ENCODE results near the gene MSH5. TPM values are rescaled to one million over a fixed set of nuclear protein-coding genes. Genes with fewer than 3 reads are reported as not detected.
A peak's percentile ranks its signal among the peaks of the same experiment; 100 is the strongest.

The MSH5 gene
- total and polyA plus RNA-seq, 2 of the 13 experiments (the other 11 are each of a cell fraction or from before 2014, with no cell fraction given), result 10.2 to 38.7 TPM

GRCh38 chr6:31702819-31703716 is 36.7 kb upstream of the MSH5 start, which contains the start of gene ABHD16A:
TSS of gene ABHD16A (minus strand) at chr6:31703324. CDS start at chr6:31703281, 43 bp downstream.
- H2AFZ ChIP-seq (ENCODE audit: low read length), result peak within 1 kb of the TSS; percentile 52
- peak within 1 kb of the TSS; percentile 85 for H3K27ac ChIP-seq (ENCODE audit: extremely low read length, insufficient read depth, low read length)
- POLR2A ChIA-PET, result interaction anchor here (0.6 to 2.7 kb wide), 38 partner anchors 10 to 1269 kb away, joined by 3 to 57 read pairs (median 5); partner anchors contain the start of genes APOM, BAG6, C6orf47 and CFB
- peaks cover 39% of the 10 kb centered on the region for H3K4me1 ChIP-seq (ENCODE audit: insufficient read depth, low read length)
- H3K9ac ChIP-seq (ENCODE audit: insufficient read depth, low read depth, low read length), result peak within 1 kb of the TSS; percentile 95
- CTCF ChIA-PET (ENCODE audit: low intra/inter-chr PET ratio, low total read pairs), result no interaction called here
- H3K79me2 ChIP-seq (ENCODE audit: insufficient read depth, low read length), result peaks cover 22% of the 10 kb centered on the region
- peak within 1 kb of the TSS; percentile 71 to 84 (median 81) for H3K4me3 ChIP-seq (replicated peaks in 1 of 3; ENCODE audit: insufficient read depth in 1 of 3, low read depth in 2 of 3, low read length in 3 of 3)
- H4K20me1 ChIP-seq (ENCODE audit: insufficient read depth, low read length), result no peaks in the 10 kb centered on the region
- WGBS (ENCODE audit: low lambda C conversion rate), result 1% methylated on average over 39 of the region's 54 CpGs
- H3K36me3 ChIP-seq (replicated peaks in 1 of 2; ENCODE audit: control insufficient read depth in 1 of 2, insufficient read depth in 2 of 2, low read length in 2 of 2), result peaks cover under 1 to 2% of the 10 kb centered on the region in 2 experiments; a peak in 2 of 5 replicates
- peak; percentile 98 for DNase-seq (ENCODE audit: low spot score)
- H3K27me3 ChIP-seq (ENCODE audit: control insufficient read depth in 1 of 2, insufficient read depth in 2 of 2, low read length in 2 of 2), result peaks cover 0 to 3% of the 10 kb centered on the region in 2 experiments; a peak in 2 of 5 replicates
- intact Hi-C loops (cut with micrococcal nuclease; ENCODE audit: unreplicated experiment), result loop anchor here (2.0 to 5.0 kb wide), 2 partner anchors 22 to 34 kb away; partner anchors contain the start of genes CLIC1 and LY6G5C
- ATAC-seq, result peak; percentile 93
- no TSS peak for BruUV-seq (replicated peaks)
- H3K4me2 ChIP-seq (ENCODE audit: low read depth, low read length), result peak within 1 kb of the TSS; percentile 99
- in situ Hi-C loops (cut with HindIII; ENCODE audit: extremely low pct_ligation_motif_present, low pct_unique_long_range_greater_than_20kb), result no loop called here
- FAIRE-seq, result peak; percentile 82
- no peaks in the 10 kb centered on the region for H3K9me3 ChIP-seq (ENCODE audit: low read length)
- no peak for TF ChIP-seq ZKSCAN1 (IDR thresholded peaks at IDR 0.05; ENCODE audit: low read length)
- no peak for TF ChIP-seq ZNF160 (CRISPR knock-in tag; IDR thresholded peaks at IDR 0.05)
- TF ChIP-seq, protein P1, sequence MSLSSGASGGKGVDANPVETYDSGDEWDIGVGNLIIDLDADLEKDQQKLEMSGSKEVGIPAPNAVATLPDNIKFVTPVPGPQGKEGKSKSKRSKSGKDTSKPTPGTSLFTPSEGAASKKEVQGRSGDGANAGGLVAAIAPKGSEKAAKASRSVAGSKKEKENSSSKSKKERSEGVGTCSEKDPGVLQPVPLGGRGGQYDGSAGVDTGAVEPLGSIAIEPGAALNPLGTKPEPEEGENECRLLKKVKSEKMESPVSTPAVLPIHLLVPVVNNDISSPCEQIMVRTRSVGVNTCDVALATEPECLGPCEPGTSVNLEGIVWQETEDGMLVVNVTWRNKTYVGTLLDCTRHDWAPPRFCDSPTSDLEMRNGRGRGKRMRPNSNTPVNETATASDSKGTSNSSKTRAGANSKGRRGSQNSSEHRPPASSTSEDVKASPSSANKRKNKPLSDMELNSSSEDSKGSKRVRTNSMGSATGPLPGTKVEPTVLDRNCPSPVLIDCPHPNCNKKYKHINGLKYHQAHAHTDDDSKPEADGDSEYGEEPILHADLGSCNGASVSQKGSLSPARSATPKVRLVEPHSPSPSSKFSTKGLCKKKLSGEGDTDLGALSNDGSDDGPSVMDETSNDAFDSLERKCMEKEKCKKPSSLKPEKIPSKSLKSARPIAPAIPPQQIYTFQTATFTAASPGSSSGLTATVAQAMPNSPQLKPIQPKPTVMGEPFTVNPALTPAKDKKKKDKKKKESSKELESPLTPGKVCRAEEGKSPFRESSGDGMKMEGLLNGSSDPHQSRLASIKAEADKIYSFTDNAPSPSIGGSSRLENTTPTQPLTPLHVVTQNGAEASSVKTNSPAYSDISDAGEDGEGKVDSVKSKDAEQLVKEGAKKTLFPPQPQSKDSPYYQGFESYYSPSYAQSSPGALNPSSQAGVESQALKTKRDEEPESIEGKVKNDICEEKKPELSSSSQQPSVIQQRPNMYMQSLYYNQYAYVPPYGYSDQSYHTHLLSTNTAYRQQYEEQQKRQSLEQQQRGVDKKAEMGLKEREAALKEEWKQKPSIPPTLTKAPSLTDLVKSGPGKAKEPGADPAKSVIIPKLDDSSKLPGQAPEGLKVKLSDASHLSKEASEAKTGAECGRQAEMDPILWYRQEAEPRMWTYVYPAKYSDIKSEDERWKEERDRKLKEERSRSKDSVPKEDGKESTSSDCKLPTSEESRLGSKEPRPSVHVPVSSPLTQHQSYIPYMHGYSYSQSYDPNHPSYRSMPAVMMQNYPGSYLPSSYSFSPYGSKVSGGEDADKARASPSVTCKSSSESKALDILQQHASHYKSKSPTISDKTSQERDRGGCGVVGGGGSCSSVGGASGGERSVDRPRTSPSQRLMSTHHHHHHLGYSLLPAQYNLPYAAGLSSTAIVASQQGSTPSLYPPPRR (CRISPR knock-in tag; IDR thresholded peaks at IDR 0.05; ENCODE audit: borderline replicate concordance), result peak; percentile 45; the same call in 1 of the 2 replicates
- no peak for TF ChIP-seq TRAFD1 (CRISPR knock-in tag; IDR thresholded peaks at IDR 0.05; ENCODE audit: borderline replicate concordance)
- peak; percentile 9; the same call in 1 of the 2 replicates for TF ChIP-seq ZFP37 (CRISPR knock-in tag; IDR thresholded peaks at IDR 0.05; ENCODE audit: borderline replicate concordance)
- TF ChIP-seq ZNF839 (CRISPR knock-in tag; IDR thresholded peaks at IDR 0.05; ENCODE audit: borderline replicate concordance), result no peak
- no peak for TF ChIP-seq ZNF121 (CRISPR knock-in tag; IDR thresholded peaks at IDR 0.05)
- no peak for TF ChIP-seq IRF1 (CRISPR knock-in tag; IDR thresholded peaks at IDR 0.05; ENCODE audit: low read depth)
- TF ChIP-seq JARID2 (CRISPR knock-in tag; IDR thresholded peaks at IDR 0.05; ENCODE audit: insufficient replicate concordance), result peak; percentile 65

All from HepG2 (cell line).